NCI-H2227 (cell line): ENCODE results near the gene TPSG1.
"Not testable (repeated sequence)": the region's sequence is repeated elsewhere in the genome, so short reads cannot be mapped to it uniquely, and the experiment has no call there.

ENCODE experiments used
- DNase-seq: peaks from one replicate; lab custom pipeline; 2025; ENCODE audit not compliant: unreplicated experiment; lab: John Stamatoyannopoulos, UW

The TPSG1 gene

GRCh38 chr16:1232049-1232748, 7.1 kb upstream of the TPSG1 start:
- not testable (repeated sequence) for DNase-seq

GRCh38 chr16:1231301-1231700, 6.2 kb upstream of the TPSG1 start:
- not testable (repeated sequence) for DNase-seq

GRCh38 chr16:1230471-1231212, 5.6 kb upstream of the TPSG1 start:
- not testable (repeated sequence) for DNase-seq

GRCh38 chr16:1230084-1230470, 5.0 kb upstream of the TPSG1 start, which contains the start of gene TPSB2:
Gene TPSB2, minus strand, starts transcription at chr16:1230184. Its CDS starts 233 bp downstream, at chr16:1229951.
- not testable (repeated sequence) for DNase-seq

- not testable (repeated sequence) for DNase-seq
These were observed 4.4 kb upstream of the TPSG1 start for GRCh38 chr16:1229476-1229875.

- DNase-seq: not testable (repeated sequence)
These were observed 3.2 kb upstream of the TPSG1 start for GRCh38 chr16:1228227-1228626.

GRCh38 chr16:1226692-1227091, 1.6 kb upstream of the TPSG1 start:
- DNase-seq: not testable (repeated sequence)

- DNase-seq: not testable (repeated sequence)
These were observed 752 bp upstream of the TPSG1 start for GRCh38 chr16:1225728-1226311.

- no peak for DNase-seq
These were observed 510 bp downstream of the TPSG1 start for GRCh38 chr16:1224558-1224957.

- DNase-seq: no peak
These were observed 1.5 kb downstream of the TPSG1 start for GRCh38 chr16:1223355-1224214.

- DNase-seq: no peak
These were observed 2.3 kb downstream of the TPSG1 start for GRCh38 chr16:1222553-1223354.

GRCh38 chr16:1221628-1222552, 3.2 kb downstream of the TPSG1 start:
- DNase-seq: no peak

- DNase-seq: no peak
These were observed 4.0 kb downstream of the TPSG1 start for GRCh38 chr16:1220841-1221627.

- DNase-seq: no peak
These were observed 4.9 kb downstream of the TPSG1 start for GRCh38 chr16:1220098-1220728.

- DNase-seq: no peak
These were observed 6.0 kb downstream of the TPSG1 start for GRCh38 chr16:1218930-1219611.

GRCh38 chr16:1218061-1218929, 6.8 kb downstream of the TPSG1 start:
- DNase-seq: no peak
